K562 (cell line): Measurements from ENCODE around the gene BICD1. TPM values are rescaled to one million over a fixed set of nuclear protein-coding genes. Genes with fewer than 3 reads are reported as not detected.

Experiments
- ATAC-seq: fragments of 200-7000 bp; cut with Tn5 transposase; 3 replicates; pipeline ENCODE4 v1.9.1; 2020; ENCODE audit warnings: moderate library complexity
- BruUV-seq: library from RNA; stranded (reverse); fragments of 400-500 nt; replicated peaks from 2 replicates; lab custom pipeline; 2021; lab: Mats Ljungman, UMichigan
- CTCF ChIA-PET: fragments of 300-600 bp; formaldehyde crosslinking; extraction: SDS; loops from one replicate; lab custom pipeline; 2021; ENCODE audit warnings: low intra/inter-chr PET ratio; lab: Yijun Ruan, JAX
- POLR2A ChIA-PET: fragments of 300-600, 350-650 bp; sonication (Branson Sonifier 250); formaldehyde crosslinking; extraction: SDS; loops from one replicate; lab custom pipeline; 2021; ENCODE audit warnings: antibody characterized with exemption, inconsistent platforms; lab: Yijun Ruan, JAX
- DNase-seq, 4 experiments: peaks; one replicate each; pipeline versions ENCODE4 v3.0.0 to v3.0.0-alpha.2; 2011 to 2018; ENCODE audit warnings: low spot score in 3 of 4, mixed read lengths in 3 of 4; ENCODE audit errors: extremely low read depth in 1 of 4
- FAIRE-seq: peaks from 2 replicates; lab custom pipeline; 2011; peaks lifted over from hg19 to GRCh38; lab: Jason Lieb, UNC
- H2AFZ ChIP-seq: 2 replicates; pipeline ENCODE4 v1.6.0; 2011; ENCODE audit warnings: low read depth, low read length, control low read depth, inconsistent platforms
- H3K27ac ChIP-seq: fragments of 200-600 bp; 3 replicates; pipeline ENCODE4 v1.8.0; 2011; ENCODE audit warnings: low read depth, mild to moderate bottlenecking, control low read depth, inconsistent platforms, low read length, moderate library complexity, mixed read lengths; ENCODE audit errors: extremely low read depth
- H3K27me3 ChIP-seq, 2 experiments: fragments of 300-600 bp in 1 of 2; 2 replicates in 1 of 2; 3 replicates in 1 of 2; pipeline versions ENCODE4 v1.6.0 to v1.8.0; 2011; ENCODE audit warnings: inconsistent platforms in 2 of 2, low read length in 2 of 2, mild to moderate bottlenecking in 1 of 2, mixed read lengths in 1 of 2, moderate library complexity in 1 of 2; ENCODE audit not compliant: control insufficient read depth in 2 of 2, insufficient read depth in 2 of 2
- H3K36me3 ChIP-seq: fragments of 300-600 bp; 3 replicates; pipeline ENCODE4 v1.8.0; 2011; ENCODE audit warnings: mild to moderate bottlenecking, low read length, inconsistent platforms; ENCODE audit not compliant: control insufficient read depth, insufficient read depth
- H3K4me1 ChIP-seq, 2 experiments: fragments of 200-600 bp in 1 of 2; replicated peaks in 1 of 2; 2 replicates in 1 of 2; 3 replicates in 1 of 2; pipeline versions ENCODE4 v1.5.1 to v1.8.0; 2011; ENCODE audit warnings: inconsistent platforms in 2 of 2, low read length in 2 of 2, mild to moderate bottlenecking in 1 of 2, mixed read lengths in 1 of 2, moderate library complexity in 1 of 2; ENCODE audit not compliant: control insufficient read depth in 2 of 2, insufficient read depth in 2 of 2
- H3K4me2 ChIP-seq: 2 replicates; pipeline ENCODE4 v1.6.1; 2011; ENCODE audit warnings: low read length, control low read depth, inconsistent platforms, mixed read lengths; ENCODE audit not compliant: insufficient read depth
- H3K4me3 ChIP-seq: fragments of 200-600 bp; sonication (generic), shearing (Covaris generic); 2 replicates; pipeline ENCODE4 v1.5.1; 2016; ENCODE audit warnings: control low read depth, inconsistent platforms
- H3K79me2 ChIP-seq: fragments of 200-600 bp; 3 replicates; pipeline ENCODE4 v1.8.0; 2011; ENCODE audit warnings: low read length, inconsistent platforms; ENCODE audit not compliant: control insufficient read depth, insufficient read depth
- H3K9ac ChIP-seq, 2 experiments: 2 replicates each; pipeline versions ENCODE4 v1.6.0 to v1.6.1; 2011; ENCODE audit warnings: low read depth in 2 of 2, low read length in 2 of 2, control low read depth in 1 of 2, inconsistent platforms in 1 of 2, mild to moderate bottlenecking in 1 of 2, mixed read lengths in 1 of 2; ENCODE audit not compliant: insufficient read depth in 1 of 2
- H3K9me1 ChIP-seq: one replicate; pipeline ENCODE4 v1.6.0; 2011; ENCODE audit warnings: inconsistent platforms, mild to moderate bottlenecking, low read length, moderate library complexity; ENCODE audit not compliant: control insufficient read depth, insufficient read depth
- H3K9me3 ChIP-seq: replicated peaks from 2 replicates; pipeline ENCODE4 v1.5.1; 2011; ENCODE audit warnings: low read depth, low read length, inconsistent platforms; ENCODE audit not compliant: control insufficient read depth, insufficient read depth
- H4K20me1 ChIP-seq: replicated peaks from 2 replicates; pipeline ENCODE4 v1.6.1; 2011; ENCODE audit warnings: low read length, inconsistent platforms, mixed read lengths; ENCODE audit not compliant: control insufficient read depth, insufficient read depth
- ESRRA ChIP-seq: fragments of 450-650 bp; IDR thresholded peaks from 2 replicates; pipeline ENCODE4 v1.6.1; 2014; ENCODE audit warnings: low read depth, mild to moderate bottlenecking, moderate library complexity, borderline replicate concordance
- SP2 ChIP-seq: IDR thresholded peaks from 2 replicates; pipeline ENCODE4 v1.6.1; 2011; ENCODE audit warnings: mild to moderate bottlenecking, low read depth, low read length, moderate library complexity; ENCODE audit not compliant: poor library complexity, severe bottlenecking; ENCODE audit errors: extremely low read depth
- ZNF41 ChIP-seq: fragments of 250-450 bp; sonication (Bioruptor Pico); conservative IDR thresholded peaks from 2 replicates; pipeline ENCODE4 v1.4.0; 2020; ENCODE audit warnings: mild to moderate bottlenecking
- WGBS: fragments of 100-300 bp; shearing (Covaris generic); methylation state at CpG from one replicate; pipeline ENCODE4 v1.1.6; 2016; ENCODE audit warnings: low coverage, mixed read lengths; ENCODE audit not compliant: insufficient coverage; ENCODE audit errors: missing lambda C conversion rate; 5-methylcytosine and 5-hydroxymethylcytosine counted together
- in situ Hi-C: fragments of 300-500 bp; cut with MboI; formaldehyde crosslinking; loops from 4 replicates; pipeline ENCODE4 v1.15.0; 2018; ENCODE audit warnings: inconsistent platforms, mixed read lengths
- intact Hi-C: fragments of 100-400 bp; cut with micrococcal nuclease; formaldehyde crosslinking; loops from 2 replicates; pipeline ENCODE4 v1.14.2; 2022
- polyA plus RNA-seq, 8 experiments: library from polyadenylated mRNA; depleted of rRNA in 4 of 8; stranded (reverse) in 5 of 8; unstranded in 3 of 8; fragments of >200 nt; fragmentation: Nextera tagmentation in 2 of 8; fragmentation: Illumina TruSeq in 1 of 8; extraction: Ambion mirVana in 2 of 8; extraction: Trizol in 1 of 8; gene quantifications; 2 replicates each; pipeline versions ENCODE4 v1.2.1 to v1.2.3, GENCODE V29; 2011 to 2014; ENCODE audit warnings: inconsistent platforms in 1 of 8, missing spikeins in 1 of 8
- total RNA-seq, 7 experiments: library from RNA; depleted of rRNA in 6 of 7; stranded (reverse); fragments of >200 nt in 6 of 7; fragmentation: Illumina TruSeq in 2 of 7; extraction: Trizol in 2 of 7; gene quantifications; 2 replicates each; pipeline versions ENCODE4 v1.2.1 to v1.2.3, GENCODE V29; 2011 to 2021; ENCODE audit warnings: low replicate concordance in 1 of 7
- TF ChIP-seq, protein P1 (sequence below): fragments of 450-650 bp; formaldehyde crosslinking; IDR thresholded peaks from 2 replicates; pipeline ENCODE4 v1.4.0; 2022; ENCODE audit warnings: missing genetic modification characterization
- TF ChIP-seq, protein P2 (sequence below): sonication (generic); formaldehyde crosslinking; IDR thresholded peaks from 2 replicates; pipeline ENCODE4 v1.9.0; 2022; ENCODE audit warnings: mild to moderate bottlenecking, missing genetic modification reagents
- TF ChIP-seq, protein P3 (sequence below): fragments of 450-650 bp; IDR thresholded peaks from 2 replicates; pipeline ENCODE4 v1.6.1; 2017; ENCODE audit warnings: antibody characterized with exemption, mild to moderate bottlenecking
- TF ChIP-seq, protein P4 (sequence below), 2 experiments: IDR thresholded peaks; 2 replicates each; pipeline ENCODE4 v1.6.1; 2011; ENCODE audit warnings: borderline replicate concordance in 1 of 2, control low read depth in 1 of 2, low read depth in 1 of 2, low read length in 1 of 2, mild to moderate bottlenecking in 1 of 2, mixed read lengths in 1 of 2, moderate library complexity in 1 of 2; ENCODE audit not compliant: insufficient read depth in 1 of 2, insufficient read length in 1 of 2, poor library complexity in 1 of 2, severe bottlenecking in 1 of 2; ENCODE audit errors: extremely low read depth in 1 of 2

BICD1 gene
- total and polyA plus RNA-seq, 9 of the 15 experiments (the other 6 are each of a cell fraction or from before 2014, with no cell fraction given) = 3.5 to 21.1 (median 12.5) TPM

DNA sequence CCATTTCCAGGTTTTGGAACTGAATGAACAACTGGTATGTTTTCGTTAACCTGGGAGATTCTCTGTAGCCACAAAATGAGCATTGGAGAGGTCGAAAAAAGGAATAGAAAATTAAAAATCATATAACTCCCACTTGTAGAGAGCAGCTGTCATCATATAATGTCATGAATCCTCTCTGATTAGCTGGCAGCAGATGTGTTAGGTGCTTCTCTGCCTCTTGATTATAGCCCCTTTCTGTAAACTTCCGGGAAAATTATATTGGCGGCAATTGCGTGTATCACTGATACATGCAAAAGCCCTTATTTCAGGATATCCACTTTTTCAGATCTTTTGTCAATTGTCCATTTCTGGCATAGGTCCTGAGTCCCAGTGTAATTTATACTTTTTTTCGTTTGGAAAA lies 324.4 kb downstream of the BICD1 start:
- H3K4me1 ChIP-seq = no peaks in the 10 kb centered on the region
- H3K27ac ChIP-seq = no peak overlapping the region
- ATAC-seq = no peak
- FAIRE-seq = no peak
- no peaks in the 10 kb centered on the region for H3K36me3 ChIP-seq
- in situ Hi-C loops = no loop called here
- peaks cover 9 to 14% of the 10 kb centered on the region in 2 experiments; a peak in 3 of 5 replicates for H3K27me3 ChIP-seq
- DNase-seq = no peak
- no peaks in the 10 kb centered on the region for H3K9me3 ChIP-seq
- H2AFZ ChIP-seq = no peak overlapping the region
- TF ChIP-seq ZNF41 (CRISPR knock-in tag) (no peak), ESRRA (no peak), SP2 (no peak)
- TF ChIP-seq, protein P1, sequence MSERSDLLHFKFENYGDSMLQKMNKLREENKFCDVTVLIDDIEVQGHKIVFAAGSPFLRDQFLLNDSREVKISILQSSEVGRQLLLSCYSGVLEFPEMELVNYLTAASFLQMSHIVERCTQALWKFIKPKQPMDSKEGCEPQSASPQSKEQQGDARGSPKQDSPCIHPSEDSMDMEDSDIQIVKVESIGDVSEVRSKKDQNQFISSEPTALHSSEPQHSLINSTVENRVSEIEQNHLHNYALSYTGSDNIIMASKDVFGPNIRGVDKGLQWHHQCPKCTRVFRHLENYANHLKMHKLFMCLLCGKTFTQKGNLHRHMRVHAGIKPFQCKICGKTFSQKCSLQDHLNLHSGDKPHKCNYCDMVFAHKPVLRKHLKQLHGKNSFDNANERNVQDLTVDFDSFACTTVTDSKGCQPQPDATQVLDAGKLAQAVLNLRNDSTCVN (CRISPR knock-in tag) = no peak
- TF ChIP-seq, protein P2, sequence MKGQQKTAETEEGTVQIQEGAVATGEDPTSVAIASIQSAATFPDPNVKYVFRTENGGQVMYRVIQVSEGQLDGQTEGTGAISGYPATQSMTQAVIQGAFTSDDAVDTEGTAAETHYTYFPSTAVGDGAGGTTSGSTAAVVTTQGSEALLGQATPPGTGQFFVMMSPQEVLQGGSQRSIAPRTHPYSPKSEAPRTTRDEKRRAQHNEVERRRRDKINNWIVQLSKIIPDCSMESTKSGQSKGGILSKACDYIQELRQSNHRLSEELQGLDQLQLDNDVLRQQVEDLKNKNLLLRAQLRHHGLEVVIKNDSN = no peak
- TF ChIP-seq, protein P3, sequence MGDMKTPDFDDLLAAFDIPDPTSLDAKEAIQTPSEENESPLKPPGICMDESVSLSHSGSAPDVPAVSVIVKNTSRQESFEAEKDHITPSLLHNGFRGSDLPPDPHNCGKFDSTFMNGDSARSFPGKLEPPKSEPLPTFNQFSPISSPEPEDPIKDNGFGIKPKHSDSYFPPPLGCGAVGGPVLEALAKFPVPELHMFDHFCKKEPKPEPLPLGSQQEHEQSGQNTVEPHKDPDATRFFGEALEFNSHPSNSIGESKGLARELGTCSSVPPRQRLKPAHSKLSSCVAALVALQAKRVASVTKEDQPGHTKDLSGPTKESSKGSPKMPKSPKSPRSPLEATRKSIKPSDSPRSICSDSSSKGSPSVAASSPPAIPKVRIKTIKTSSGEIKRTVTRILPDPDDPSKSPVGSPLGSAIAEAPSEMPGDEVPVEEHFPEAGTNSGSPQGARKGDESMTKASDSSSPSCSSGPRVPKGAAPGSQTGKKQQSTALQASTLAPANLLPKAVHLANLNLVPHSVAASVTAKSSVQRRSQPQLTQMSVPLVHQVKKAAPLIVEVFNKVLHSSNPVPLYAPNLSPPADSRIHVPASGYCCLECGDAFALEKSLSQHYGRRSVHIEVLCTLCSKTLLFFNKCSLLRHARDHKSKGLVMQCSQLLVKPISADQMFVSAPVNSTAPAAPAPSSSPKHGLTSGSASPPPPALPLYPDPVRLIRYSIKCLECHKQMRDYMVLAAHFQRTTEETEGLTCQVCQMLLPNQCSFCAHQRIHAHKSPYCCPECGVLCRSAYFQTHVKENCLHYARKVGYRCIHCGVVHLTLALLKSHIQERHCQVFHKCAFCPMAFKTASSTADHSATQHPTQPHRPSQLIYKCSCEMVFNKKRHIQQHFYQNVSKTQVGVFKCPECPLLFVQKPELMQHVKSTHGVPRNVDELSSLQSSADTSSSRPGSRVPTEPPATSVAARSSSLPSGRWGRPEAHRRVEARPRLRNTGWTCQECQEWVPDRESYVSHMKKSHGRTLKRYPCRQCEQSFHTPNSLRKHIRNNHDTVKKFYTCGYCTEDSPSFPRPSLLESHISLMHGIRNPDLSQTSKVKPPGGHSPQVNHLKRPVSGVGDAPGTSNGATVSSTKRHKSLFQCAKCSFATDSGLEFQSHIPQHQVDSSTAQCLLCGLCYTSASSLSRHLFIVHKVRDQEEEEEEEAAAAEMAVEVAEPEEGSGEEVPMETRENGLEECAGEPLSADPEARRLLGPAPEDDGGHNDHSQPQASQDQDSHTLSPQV = no peak
- TF ChIP-seq, protein P4, sequence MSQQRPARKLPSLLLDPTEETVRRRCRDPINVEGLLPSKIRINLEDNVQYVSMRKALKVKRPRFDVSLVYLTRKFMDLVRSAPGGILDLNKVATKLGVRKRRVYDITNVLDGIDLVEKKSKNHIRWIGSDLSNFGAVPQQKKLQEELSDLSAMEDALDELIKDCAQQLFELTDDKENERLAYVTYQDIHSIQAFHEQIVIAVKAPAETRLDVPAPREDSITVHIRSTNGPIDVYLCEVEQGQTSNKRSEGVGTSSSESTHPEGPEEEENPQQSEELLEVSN (IDR thresholded peaks at IDR 0.05; ENCODE audit: borderline replicate concordance in 1 of 2, extremely low read depth in 1 of 2, insufficient read depth in 1 of 2, insufficient read length in 1 of 2, low read depth in 1 of 2, low read length in 1 of 2, poor library complexity in 1 of 2, severe bottlenecking in 1 of 2) = no peak
- H3K9ac ChIP-seq = no peak overlapping the region
- WGBS = 9% methylated on average over 6 of the region's 6 CpGs
- ChIA-PET POLR2A (no interaction called here), CTCF (no interaction called here)
- H4K20me1 ChIP-seq = no peaks in the 10 kb centered on the region
- no TSS peak for BruUV-seq
- no peak overlapping the region for H3K4me2 ChIP-seq
- no peaks in the 10 kb centered on the region for H3K9me1 ChIP-seq
- no peaks in the 10 kb centered on the region for H3K79me2 ChIP-seq
- intact Hi-C loops = no loop called here
- no peak overlapping the region for H3K4me3 ChIP-seq
